SK-N-DZ (cell line): ENCODE results near the gene NR3C2.

ENCODE experiments used
- DNase-seq: peaks from one replicate; pipeline ENCODE4 v3.0.0-alpha.2; 2015; ENCODE audit warnings: low spot score

Gene NR3C2

GRCh38 chr4:148435654-148436406, 6.4 kb downstream of the NR3C2 start:
- no peak for DNase-seq

DNA sequence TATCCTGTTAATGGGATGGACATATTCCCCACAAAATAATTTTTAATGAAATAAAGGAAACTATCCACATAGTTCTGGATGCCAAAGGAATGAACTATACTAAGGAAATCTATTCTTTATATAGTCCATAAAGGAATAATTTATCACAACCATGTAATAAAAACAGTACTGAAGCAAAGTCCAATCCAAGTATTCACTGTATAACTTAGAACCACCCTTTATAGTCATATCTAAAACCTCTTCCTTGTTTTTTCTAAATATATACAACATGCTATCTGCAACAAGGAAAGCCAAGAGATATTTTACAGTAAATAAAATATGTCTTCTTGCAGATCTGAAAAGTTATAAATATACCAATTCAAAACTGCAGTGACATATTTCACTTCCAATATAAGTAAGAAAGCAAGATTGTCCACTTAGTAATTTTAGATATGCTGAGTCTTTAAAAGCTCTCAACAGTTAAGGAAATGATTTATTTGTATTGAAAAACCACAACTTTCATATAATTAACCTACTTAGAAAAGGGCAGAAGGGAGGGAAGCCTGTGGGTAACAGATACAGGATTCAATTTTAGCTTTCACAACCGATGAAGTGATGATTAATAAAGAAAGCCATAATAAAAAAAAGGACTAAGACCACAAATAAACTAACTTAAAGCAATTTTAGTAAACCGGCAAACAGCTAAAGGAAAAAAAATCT, 8.0 kb downstream of the NR3C2 start:
- no peak for DNase-seq

DNA sequence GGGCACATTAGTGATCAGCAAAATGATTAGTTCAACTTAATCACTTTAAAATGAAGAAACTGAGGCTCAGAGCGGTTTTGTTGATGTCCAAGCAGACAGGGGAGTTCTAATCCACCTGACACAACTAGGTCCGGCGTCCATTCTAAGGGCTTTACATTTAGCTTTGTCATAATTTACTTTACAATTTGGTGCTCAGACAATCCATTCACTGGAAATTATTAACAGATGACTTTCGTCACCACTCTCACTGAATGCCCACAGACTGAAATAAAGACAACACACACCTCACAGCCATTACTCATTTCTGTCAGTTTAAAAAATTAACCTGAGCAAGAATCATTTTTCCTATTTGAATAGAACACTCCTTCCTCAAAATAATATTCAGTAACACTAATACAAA, 10.8 kb downstream of the NR3C2 start:
- DNase-seq = no peak

DNA sequence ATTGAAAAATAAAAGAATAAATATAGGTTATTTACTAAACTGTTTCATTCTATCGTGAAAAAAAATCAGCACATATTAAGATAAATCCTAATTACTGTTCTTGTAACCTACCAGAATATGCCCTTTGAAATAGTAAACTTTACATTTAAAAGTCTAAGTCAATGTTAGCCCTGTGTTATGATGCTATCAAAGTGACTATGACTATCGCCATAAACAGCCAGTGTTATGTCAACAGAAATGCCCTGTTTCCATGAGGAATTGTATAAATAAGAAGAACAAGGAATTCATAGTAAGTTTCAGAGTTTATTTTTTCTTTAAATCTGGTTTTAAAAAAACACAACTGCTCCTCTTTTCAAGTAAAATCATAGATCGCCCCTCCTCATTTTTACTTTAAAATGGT, 11.4 kb downstream of the NR3C2 start:
- DNase-seq = no peak

DNA sequence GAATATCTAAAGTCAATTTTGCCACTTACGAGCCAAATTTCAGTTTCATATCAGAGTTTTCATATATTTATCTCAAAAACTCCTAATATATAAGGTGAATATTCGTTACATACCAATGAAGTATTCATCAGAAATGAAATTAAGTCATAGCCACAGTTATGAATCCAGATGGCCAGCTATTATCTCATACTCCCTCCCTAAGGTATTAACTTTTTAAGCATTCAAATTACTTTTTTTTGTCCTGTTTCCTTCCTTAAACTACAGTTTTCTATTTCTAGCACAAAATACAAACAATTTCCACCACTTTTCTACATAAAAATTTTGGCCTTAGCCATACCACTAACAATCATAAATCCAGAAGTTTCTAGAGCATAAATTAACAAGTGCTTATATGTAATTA, 13.0 kb downstream of the NR3C2 start:
- no peak for DNase-seq

- no peak for DNase-seq
Observed at GRCh38 chr4:148426643-148427042, 15.6 kb downstream of the NR3C2 start.

DNA sequence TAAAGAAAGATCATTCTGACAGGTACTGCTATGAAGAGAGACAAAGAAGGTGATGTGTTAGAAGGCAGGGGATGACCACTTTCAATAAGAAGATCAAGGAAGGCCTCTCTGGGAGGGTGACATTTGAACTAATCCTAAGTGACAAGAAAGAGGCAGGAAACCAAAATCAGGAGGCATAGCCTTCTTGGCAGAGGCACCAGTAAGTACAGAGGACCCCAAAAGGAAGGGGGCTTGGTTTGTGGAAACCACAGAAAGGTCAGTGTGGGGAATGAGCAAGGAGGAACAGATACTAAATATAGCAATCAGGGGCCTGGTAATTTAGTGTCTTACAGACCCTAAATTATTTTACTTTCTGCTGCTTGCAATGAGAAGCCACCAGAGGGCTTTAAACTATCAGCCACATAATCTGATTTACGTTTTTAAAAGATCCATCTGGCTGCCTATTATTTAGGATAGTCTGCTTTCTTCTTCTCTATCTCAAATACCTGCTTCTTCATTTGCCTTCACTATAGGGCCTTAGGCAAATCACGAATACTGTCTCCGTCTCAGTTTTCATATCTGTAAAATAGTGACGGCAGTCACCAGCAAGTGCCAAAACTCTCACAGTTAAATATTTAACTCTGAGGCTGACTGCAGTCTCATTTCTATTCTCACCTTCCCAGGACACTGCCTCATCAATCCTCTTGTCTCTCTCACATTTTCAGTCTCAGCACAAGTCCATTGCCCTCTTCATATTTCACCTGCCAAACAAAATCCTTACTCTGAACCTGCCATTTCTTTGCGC, 16.7 kb downstream of the NR3C2 start:
- no peak for DNase-seq

- DNase-seq = no peak
Observed at GRCh38 chr4:148420397-148420796, 21.8 kb downstream of the NR3C2 start.

DNA sequence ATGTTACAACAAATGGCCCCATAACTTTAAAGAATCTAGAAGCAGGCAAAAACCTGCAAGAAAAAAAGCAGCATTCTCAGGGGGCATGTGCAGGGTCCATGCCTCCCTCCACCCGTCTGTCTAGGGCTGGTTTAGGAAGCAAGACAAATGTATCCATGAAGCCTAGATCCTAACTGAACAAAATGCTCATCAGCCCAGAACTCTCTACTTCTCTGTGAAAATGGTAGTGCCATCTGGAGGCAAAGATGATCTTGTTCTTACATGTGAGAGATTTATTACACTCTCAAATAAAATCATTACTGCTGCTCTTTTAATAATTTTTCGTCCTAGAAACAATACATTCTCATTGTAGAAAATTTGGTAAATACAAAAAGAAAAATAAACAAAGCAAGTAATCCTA, 26.7 kb downstream of the NR3C2 start:
- peak; percentile 22 for DNase-seq

- DNase-seq = no peak
Observed at GRCh38 chr4:148412460-148412994, 29.7 kb downstream of the NR3C2 start.

DNA sequence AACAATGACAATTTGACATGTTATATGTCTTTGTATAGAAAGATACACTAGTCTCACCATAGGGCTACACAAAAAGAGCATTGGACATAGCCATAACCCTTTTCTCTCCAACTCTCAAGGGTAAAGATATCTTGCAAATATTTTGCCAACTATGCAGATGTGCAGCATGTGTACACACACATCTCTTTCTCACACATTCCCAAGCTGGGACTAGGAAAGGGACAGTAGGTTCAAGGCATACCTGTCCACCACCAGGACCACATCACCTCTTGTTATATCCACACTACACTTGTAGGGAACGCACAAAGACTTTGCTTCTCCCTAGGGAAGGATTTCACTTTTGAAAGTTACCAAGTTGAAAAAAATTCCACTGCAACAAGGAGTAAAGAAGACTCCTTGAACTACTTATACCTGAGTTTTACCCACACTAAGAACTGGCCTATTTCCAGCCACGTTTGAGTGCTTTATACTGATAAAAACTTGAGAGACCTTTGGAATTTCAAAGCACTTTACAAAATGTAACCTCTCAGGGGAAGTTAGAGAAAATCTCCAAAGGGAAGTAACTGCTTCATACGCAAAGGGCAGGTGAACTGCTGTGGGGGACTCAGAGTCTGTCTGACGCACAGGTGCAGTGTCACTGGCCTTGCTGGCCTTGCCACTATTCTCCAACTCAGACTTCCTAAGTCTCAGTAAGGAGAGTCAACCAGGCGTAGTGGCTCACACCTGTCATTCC, 36.9 kb downstream of the NR3C2 start:
- DNase-seq = no peak

- DNase-seq = no peak
Observed at GRCh38 chr4:148398988-148399387, 43.2 kb downstream of the NR3C2 start.

DNA sequence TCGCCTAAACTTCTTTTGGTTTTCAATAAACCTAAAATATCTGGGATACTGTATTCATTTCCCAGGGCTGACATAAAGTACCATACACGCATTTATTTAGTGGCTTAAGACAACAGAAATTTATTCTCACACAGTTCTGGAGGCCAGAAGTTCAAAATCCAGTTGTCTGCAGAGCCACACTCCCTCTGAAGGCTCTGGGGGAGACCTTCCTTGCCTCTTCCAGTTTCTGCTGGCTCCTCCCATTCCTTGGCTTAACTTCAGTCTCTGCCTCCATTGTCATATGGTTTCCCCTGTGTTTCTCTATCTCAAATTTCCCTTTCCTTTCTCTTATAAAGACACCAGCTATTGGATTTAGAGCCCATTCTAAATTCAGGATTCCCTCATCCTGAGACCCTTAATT, 44.4 kb downstream of the NR3C2 start:
- DNase-seq = no peak

DNA sequence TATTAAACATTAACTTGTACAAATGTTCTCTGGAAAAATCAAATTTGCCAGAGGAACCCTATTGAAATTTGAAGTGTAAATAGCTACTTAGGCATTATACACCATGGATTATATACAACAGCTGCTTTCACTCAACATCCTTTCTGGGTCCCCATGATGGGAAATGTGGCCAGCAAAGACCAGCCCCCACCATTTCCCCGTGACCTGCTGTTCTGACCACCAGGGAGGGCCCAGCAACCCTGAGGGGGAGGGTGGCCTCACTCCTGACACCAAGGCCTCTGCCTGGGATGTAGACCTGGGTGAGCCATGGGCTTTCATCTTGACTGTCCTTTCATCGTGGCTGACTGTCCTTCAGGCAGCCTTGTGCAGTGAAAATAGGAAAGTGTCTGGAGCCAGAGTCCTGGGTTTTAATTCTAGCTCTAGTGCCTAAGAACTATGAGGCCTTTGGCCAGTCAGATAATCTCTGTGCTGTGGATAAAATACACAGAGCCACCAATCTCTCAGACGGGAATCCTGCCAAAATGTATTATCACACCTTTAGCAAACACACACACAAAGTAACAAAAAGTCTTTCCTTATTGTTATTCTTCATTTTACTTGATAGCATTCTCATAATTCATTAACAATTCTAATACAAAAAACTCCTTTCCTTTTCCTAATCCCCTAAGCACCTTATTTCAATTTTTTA, 45.1 kb downstream of the NR3C2 start:
- no peak for DNase-seq

DNA sequence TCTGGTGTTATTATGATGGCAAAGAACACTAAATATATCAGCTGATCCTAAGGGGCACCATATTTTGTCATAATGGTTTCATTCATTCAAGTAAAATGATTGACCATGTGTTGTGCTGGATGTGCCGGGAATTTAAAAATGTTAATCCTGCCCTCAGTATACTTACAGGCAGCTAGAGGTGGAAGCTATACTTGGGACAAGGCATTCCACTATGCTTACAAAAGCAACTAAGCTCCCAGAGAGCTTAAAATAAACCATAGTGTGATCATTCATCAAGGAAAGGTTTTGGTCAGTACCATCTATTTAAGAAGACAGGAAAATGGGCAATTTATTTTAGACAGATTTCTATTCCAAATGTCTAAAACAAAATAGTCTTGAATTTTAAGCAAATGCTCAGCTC, 46.4 kb downstream of the NR3C2 start:
- no peak for DNase-seq

GRCh38 chr4:148391056-148391455, 51.2 kb downstream of the NR3C2 start:
- no peak for DNase-seq

DNA sequence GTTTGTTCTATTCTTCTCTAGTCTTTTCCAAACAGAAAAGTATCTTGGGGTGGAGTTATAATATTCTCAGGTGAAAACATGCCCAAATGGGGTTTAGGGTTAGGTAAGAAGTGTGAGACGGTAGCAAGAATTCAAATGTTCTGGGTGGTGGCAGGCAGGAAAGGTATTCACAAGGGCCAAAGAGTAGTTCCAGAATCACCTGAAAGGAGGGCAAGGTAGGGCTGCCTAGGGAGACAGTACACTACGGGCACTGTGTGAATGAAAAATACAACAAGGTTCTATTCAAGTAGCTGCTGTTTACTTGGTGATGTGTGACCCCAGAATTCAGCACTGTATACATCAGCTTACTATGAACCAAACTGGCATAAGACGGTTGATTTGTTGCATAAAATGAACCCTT, 51.9 kb downstream of the NR3C2 start:
- no peak for DNase-seq

- DNase-seq = no peak
Observed at GRCh38 chr4:148380291-148380690, 61.9 kb downstream of the NR3C2 start.

- no peak for DNase-seq
Observed at GRCh38 chr4:148376151-148376550, 66.1 kb downstream of the NR3C2 start.

- no peak for DNase-seq
Observed at GRCh38 chr4:148375584-148375983, 66.6 kb downstream of the NR3C2 start.

GRCh38 chr4:148373093-148373492, 69.1 kb downstream of the NR3C2 start:
- DNase-seq = no peak
